Lower leg skin (tissue), 3 donors: ENCODE data around the gene KRTAP4-11.

Experiments used
- POLR2A ChIP-seq, 2 donors: fragments of 450-650 bp; IDR thresholded peaks; one replicate each; pipeline ENCODE4 v1.6.1; 2016 to 2017; ENCODE audit warnings: antibody characterized with exemption in 2 of 2, mild to moderate bottlenecking in 1 of 2, moderate library complexity in 1 of 2
- TF ChIP-seq, protein P1 (sequence below), 3 donors: fragments of 450-650 bp; IDR thresholded peaks; one replicate each; pipeline ENCODE4 v1.5.1; 2016; ENCODE audit warnings: antibody characterized with exemption in 3 of 3, mild to moderate bottlenecking in 3 of 3, moderate library complexity in 2 of 3

- TF ChIP-seq, protein P1, sequence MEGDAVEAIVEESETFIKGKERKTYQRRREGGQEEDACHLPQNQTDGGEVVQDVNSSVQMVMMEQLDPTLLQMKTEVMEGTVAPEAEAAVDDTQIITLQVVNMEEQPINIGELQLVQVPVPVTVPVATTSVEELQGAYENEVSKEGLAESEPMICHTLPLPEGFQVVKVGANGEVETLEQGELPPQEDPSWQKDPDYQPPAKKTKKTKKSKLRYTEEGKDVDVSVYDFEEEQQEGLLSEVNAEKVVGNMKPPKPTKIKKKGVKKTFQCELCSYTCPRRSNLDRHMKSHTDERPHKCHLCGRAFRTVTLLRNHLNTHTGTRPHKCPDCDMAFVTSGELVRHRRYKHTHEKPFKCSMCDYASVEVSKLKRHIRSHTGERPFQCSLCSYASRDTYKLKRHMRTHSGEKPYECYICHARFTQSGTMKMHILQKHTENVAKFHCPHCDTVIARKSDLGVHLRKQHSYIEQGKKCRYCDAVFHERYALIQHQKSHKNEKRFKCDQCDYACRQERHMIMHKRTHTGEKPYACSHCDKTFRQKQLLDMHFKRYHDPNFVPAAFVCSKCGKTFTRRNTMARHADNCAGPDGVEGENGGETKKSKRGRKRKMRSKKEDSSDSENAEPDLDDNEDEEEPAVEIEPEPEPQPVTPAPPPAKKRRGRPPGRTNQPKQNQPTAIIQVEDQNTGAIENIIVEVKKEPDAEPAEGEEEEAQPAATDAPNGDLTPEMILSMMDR (IDR thresholded peaks at IDR 0.05) = no peak
- TF ChIP-seq POLR2A (IDR thresholded peaks at IDR 0.05) = no peak
These were observed 3.6 kb upstream of the KRTAP4-11 start for GRCh38 chr17:41121742-41122141.
